OCI-LY1 (cell line): Measurements from ENCODE around the gene ADCY9.

Source experiments
- CTCF ChIP-seq: fragments of 200-600 bp; sonication (generic), shearing (Covaris generic); IDR thresholded peaks from 2 replicates; pipeline ENCODE4 v1.5.1; 2017; ENCODE audit warnings: mild to moderate bottlenecking, antibody characterized with exemption, low read length, moderate library complexity, mixed read lengths
- EZH2 ChIP-seq: fragments of 200-600 bp; sonication (generic), shearing (Covaris generic); IDR thresholded peaks from 2 replicates; pipeline ENCODE4 v1.8.0; 2017; ENCODE audit warnings: borderline replicate concordance, mixed run types, mild to moderate bottlenecking, antibody characterized with exemption, low read length, moderate library complexity, mixed read lengths

GRCh38 chr16:3937066-3937875, 179.0 kb downstream of the ADCY9 start:
- TF ChIP-seq CTCF (no peak), EZH2 (no peak)
